SK-N-MC (cell line): ENCODE results near the gene RPL28.

ENCODE experiments used
- EZH2 ChIP-seq: fragments of 200-600 bp; sonication (generic); IDR thresholded peaks from one replicate; pipeline ENCODE4 v1.6.1; 2017; ENCODE audit warnings: antibody characterized with exemption
- FOXP2 ChIP-seq: optimal IDR thresholded peaks from 2 replicates; pipeline ENCODE3; 2011; ENCODE audit warnings: mild to moderate bottlenecking, moderate library complexity; ENCODE audit not compliant: insufficient read depth; ENCODE audit errors: extremely low read length, control extremely low read depth
- POLR2AphosphoS5 ChIP-seq: IDR thresholded peaks from 2 replicates; pipeline ENCODE4 v1.6.1; 2012; ENCODE audit warnings: mild to moderate bottlenecking, low read depth, low read length, borderline replicate concordance

DNA sequence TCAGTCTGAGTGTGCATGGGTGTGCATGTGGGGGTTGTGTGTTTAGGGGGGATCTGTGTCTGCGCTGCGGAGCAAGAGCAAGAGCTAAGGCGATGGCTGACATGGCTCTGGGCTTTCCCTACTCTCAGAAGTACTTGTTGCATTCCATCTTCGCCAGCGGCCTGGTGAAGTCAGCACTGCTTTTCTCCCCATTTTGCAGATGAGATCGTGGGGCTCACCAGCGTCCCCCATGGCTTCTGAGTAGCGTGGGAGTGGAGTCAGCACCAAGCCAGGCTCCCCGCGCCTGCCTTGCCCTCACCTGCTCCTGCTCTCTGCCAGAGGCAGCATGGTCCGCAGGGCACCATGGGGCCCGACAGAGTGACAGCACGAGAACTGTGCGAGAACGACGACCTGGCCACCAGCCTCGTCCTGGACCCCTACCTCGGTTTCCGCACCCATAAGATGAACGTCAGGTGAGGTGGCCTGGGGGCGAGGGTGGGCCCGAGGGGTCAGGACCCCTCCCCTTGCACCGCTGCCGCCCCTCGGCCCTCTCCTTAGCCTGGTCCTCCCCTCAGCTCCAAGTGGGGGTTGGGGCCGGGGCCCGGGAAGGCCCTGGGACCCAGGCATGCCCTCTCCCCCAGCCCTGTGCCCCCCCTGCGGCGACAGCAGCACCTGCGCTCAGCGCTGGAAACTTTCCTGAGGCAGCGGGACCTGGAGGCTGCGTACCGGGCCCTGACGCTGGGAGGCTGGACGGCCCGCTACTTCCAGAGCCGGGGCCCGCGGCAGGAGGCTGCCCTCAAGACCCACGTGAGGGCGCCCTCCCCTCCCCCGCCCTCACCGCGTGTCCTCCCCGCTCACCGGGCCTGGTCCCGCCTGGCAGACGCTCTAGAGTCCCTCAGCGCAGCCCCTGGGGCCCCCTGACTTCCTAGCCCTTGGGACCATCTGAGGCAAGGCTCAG, 43.9 kb upstream of the RPL28 start:
- TF ChIP-seq EZH2 (no peak), POLR2AphosphoS5 (no peak), FOXP2 (no peak)
